HL-60 (cell line): ENCODE measurements around the gene FAM184B.

ENCODE experiments used
- GABPA ChIP-seq: IDR thresholded peaks from 2 replicates; pipeline ENCODE4 v1.6.1; 2012; ENCODE audit warnings: low read depth
- POLR2AphosphoS5 ChIP-seq: IDR thresholded peaks from 2 replicates; pipeline ENCODE4 v1.6.1; 2012; ENCODE audit warnings: low read depth
- SPI1 ChIP-seq: IDR thresholded peaks from 2 replicates; pipeline ENCODE4 v1.6.1; 2012; ENCODE audit warnings: low read depth, mild to moderate bottlenecking, borderline replicate concordance
- TF ChIP-seq, protein P1 (sequence below): IDR thresholded peaks from one replicate; pipeline ENCODE4 v1.5.1; 2011; ENCODE audit warnings: low read length, control low read depth, inconsistent platforms; ENCODE audit not compliant: insufficient read depth

GRCh38 chr4:17667653-17668201, 113.7 kb downstream of the FAM184B start:
- no peak for TF ChIP-seq POLR2AphosphoS5
- TF ChIP-seq, protein P1, sequence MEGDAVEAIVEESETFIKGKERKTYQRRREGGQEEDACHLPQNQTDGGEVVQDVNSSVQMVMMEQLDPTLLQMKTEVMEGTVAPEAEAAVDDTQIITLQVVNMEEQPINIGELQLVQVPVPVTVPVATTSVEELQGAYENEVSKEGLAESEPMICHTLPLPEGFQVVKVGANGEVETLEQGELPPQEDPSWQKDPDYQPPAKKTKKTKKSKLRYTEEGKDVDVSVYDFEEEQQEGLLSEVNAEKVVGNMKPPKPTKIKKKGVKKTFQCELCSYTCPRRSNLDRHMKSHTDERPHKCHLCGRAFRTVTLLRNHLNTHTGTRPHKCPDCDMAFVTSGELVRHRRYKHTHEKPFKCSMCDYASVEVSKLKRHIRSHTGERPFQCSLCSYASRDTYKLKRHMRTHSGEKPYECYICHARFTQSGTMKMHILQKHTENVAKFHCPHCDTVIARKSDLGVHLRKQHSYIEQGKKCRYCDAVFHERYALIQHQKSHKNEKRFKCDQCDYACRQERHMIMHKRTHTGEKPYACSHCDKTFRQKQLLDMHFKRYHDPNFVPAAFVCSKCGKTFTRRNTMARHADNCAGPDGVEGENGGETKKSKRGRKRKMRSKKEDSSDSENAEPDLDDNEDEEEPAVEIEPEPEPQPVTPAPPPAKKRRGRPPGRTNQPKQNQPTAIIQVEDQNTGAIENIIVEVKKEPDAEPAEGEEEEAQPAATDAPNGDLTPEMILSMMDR: no peak
- no peak for TF ChIP-seq GABPA
- no peak for TF ChIP-seq SPI1
